Measurements from ENCODE around the gene PCSK6. TPM values are rescaled to one million over a fixed set of nuclear protein-coding genes. Genes with fewer than 3 reads are reported as not detected.

The PCSK6 gene
- total RNA-seq, 1 experiment from 2014 or later: 10.6 TPM

GRCh38 chr15:101498717-101499480 lies 9.4 kb upstream of the PCSK6 start:
- peaks cover 5% of the 10 kb centered on the region; the same call in 1 of the 2 replicates for H3K27me3 ChIP-seq (ENCODE audit: control insufficient read depth, insufficient read depth, low read length)
- ATAC-seq (no peak), DNase-seq (ENCODE audit: low read depth, low spot score) (no peak)
- no peak overlapping the region for H3K27ac ChIP-seq (ENCODE audit: low read length)
- no peak overlapping the region for H3K4me3 ChIP-seq (ENCODE audit: low read depth in 2 of 2, low read length in 2 of 2)
- POLR2A ChIA-PET: no interaction called here
- H3K36me3 ChIP-seq (ENCODE audit: control insufficient read depth, insufficient read depth, low read length): no peaks in the 10 kb centered on the region
- H3K4me1 ChIP-seq (ENCODE audit: control insufficient read depth, insufficient read depth, low read length): no peaks in the 10 kb centered on the region
- H3K9me3 ChIP-seq (ENCODE audit: control insufficient read depth, insufficient read depth, low read depth, low read length): no peaks in the 10 kb centered on the region
- intact Hi-C loops (cut with micrococcal nuclease; ENCODE audit: unreplicated experiment): no loop called here
- in situ Hi-C loops (cut with HindIII; ENCODE audit: low pct_unique_long_range_greater_than_20kb, low sequenced_read_pairs): no loop called here
- TF ChIP-seq SIN3A (IDR thresholded peaks at IDR 0.05; ENCODE audit: borderline replicate concordance, insufficient read depth, low read depth, low read length) (no peak), TCF7L2 (IDR thresholded peaks at IDR 0.05; ENCODE audit: low read depth, low read length) (no peak), REST (IDR thresholded peaks at IDR 0.05; ENCODE audit: insufficient read depth in 1 of 2, low read depth in 2 of 2, low read length in 1 of 2) (no peak), POLR2AphosphoS5 (IDR thresholded peaks at IDR 0.05; ENCODE audit: low read depth, low read length) (no peak), CTCF (IDR thresholded peaks at IDR 0.05) (no peak)
- CTCF ChIA-PET: no interaction called here
- BruUV-seq (replicated peaks): no TSS peak

- Histone ChIP-seq H3K27ac (ENCODE audit: low read length) (no peak overlapping the region), H3K27me3 (ENCODE audit: control insufficient read depth, insufficient read depth, low read length) (peaks cover 5% of the 10 kb centered on the region; the same call in 1 of the 2 replicates), H3K4me3 (ENCODE audit: low read depth in 2 of 2, low read length in 2 of 2) (no peak overlapping the region), H3K4me1 (ENCODE audit: control insufficient read depth, insufficient read depth, low read length) (no peaks in the 10 kb centered on the region), H3K36me3 (ENCODE audit: control insufficient read depth, insufficient read depth, low read length) (no peaks in the 10 kb centered on the region), H3K9me3 (ENCODE audit: control insufficient read depth, insufficient read depth, low read depth, low read length) (no peaks in the 10 kb centered on the region)
- ATAC-seq (no peak), DNase-seq (ENCODE audit: low read depth, low spot score) (no peak)
- in situ Hi-C loops (cut with HindIII; ENCODE audit: low pct_unique_long_range_greater_than_20kb, low sequenced_read_pairs) (no loop called here), intact Hi-C loops (cut with micrococcal nuclease; ENCODE audit: unreplicated experiment) (no loop called here)
- CTCF ChIA-PET: no interaction called here
- POLR2A ChIA-PET: no interaction called here
- BruUV-seq (replicated peaks): no TSS peak
- no peak for TF ChIP-seq REST (IDR thresholded peaks at IDR 0.05; ENCODE audit: insufficient read depth in 1 of 2, low read depth in 2 of 2, low read length in 1 of 2)
- TF ChIP-seq TCF7L2 (IDR thresholded peaks at IDR 0.05; ENCODE audit: low read depth, low read length): no peak
- TF ChIP-seq POLR2AphosphoS5 (IDR thresholded peaks at IDR 0.05; ENCODE audit: low read depth, low read length): no peak
- TF ChIP-seq SIN3A (IDR thresholded peaks at IDR 0.05; ENCODE audit: borderline replicate concordance, insufficient read depth, low read depth, low read length): no peak
- no peak for TF ChIP-seq CTCF (IDR thresholded peaks at IDR 0.05)
Measured at GRCh38 chr15:101498076-101498716, 8.7 kb upstream of the PCSK6 start.

All from Panc1 (cell line).